Forelimb muscle (tissue), 1 donor: ENCODE results near the gene RHOD. TPM values are rescaled to one million over a fixed set of nuclear protein-coding genes. Genes with fewer than 3 reads are reported as not detected.

Experiments used
- DNase-seq: peaks from one replicate; pipeline ENCODE4 v3.0.0-alpha.2; 2013; ENCODE audit warnings: low read depth
- polyA plus RNA-seq: library from polyadenylated mRNA; unstranded; fragments of 120-200 nt; gene quantifications from one replicate; pipeline ENCODE4 v1.2.1, GENCODE V29; 2013; ENCODE audit not compliant: insufficient read length

Gene RHOD
- polyA plus RNA-seq, 1 donor = 18.5 TPM

- no peak for DNase-seq
Measured at GRCh38 chr11:67059671-67060070, 3.0 kb downstream of the RHOD start.

- DNase-seq = no peak
Measured at GRCh38 chr11:67060111-67060522, 3.5 kb downstream of the RHOD start.

DNA sequence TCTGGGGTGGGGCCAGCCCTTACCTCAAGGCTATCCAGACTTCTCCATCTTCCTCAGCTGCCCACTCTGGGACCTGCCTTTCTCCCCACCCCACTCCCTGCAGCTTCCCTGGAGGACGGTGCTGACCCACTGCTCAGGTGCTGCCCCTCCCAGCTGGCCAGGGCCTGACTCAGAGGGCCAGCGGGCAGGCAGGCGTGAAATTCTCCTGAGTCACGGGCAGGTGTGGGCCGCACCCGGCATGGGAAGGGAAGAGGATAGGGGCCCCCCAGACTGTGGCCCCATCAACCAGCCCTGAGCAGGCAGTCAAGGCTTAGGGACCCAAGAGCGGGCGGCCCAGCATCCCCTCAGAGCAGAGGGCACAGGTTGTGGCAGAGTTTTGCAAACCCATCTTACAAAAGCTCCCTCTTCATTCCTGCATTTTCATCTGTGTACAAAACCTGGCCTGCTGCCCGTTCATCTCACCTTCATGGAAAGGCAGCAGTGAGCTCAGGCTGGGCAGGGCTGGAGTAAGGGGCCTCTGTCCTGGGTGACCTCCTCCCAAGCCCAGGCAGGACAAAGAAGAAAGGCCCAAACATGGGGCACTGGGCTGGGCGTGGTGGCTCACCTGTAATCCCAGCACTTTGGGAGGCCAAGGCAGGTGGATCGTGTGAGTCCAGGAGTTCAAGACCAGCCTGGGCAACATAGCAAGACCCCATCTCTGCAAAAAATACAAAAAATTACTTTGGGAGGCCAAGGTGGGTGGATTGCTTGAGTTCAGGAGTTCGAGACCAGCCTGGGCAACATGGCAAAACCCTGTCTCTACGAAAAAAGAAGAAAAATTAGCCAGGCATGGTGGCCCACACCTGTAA is 6.1 kb downstream of the RHOD start:
- DNase-seq = no peak

GRCh38 chr11:67066333-67066709 is 9.7 kb downstream of the RHOD start:
- DNase-seq = no peak

GRCh38 chr11:67071420-67072284 is 15.0 kb downstream of the RHOD start:
- DNase-seq = no peak

DNA sequence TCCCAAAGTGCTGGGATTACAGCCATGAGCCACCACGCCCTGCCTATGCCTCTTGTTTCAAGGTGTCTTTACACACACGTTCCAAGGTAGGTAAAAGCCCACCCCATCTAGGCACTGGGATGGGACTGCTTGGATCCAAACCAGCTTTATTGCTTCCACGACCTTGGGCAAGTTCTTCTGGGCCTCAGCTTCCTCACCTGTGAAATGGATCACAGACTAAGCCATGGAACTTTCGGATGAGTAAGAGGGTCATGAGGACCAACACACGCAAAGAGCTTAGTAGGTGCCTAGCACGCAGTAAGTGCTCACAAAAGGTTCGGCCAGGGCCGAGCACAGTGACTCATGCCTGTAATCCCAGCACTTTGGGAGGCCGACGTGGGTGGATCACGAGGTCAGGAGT is 15.6 kb downstream of the RHOD start:
- no peak for DNase-seq

- DNase-seq = no peak
Measured at GRCh38 chr11:67073908-67074307, 17.3 kb downstream of the RHOD start.

DNA sequence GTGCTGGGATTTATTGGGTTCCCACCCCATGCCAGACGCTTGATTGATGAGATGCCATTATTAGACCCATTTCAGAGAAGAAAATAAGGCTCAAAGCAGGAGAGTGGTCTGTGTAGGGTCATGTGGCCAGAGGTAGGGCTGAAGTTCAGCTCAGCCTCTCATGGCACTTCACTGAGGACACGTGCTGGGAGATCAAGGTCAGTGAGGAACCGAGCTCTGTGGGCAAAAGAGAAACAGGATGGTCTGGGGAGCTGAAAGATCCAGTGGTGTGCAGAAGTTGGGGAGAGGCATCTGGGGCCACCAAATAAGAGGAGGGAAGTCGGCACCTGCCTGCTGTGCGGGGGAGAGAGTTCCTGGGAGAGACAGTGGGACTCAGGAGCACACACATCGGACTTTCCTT is 19.6 kb downstream of the RHOD start:
- no peak for DNase-seq

DNA sequence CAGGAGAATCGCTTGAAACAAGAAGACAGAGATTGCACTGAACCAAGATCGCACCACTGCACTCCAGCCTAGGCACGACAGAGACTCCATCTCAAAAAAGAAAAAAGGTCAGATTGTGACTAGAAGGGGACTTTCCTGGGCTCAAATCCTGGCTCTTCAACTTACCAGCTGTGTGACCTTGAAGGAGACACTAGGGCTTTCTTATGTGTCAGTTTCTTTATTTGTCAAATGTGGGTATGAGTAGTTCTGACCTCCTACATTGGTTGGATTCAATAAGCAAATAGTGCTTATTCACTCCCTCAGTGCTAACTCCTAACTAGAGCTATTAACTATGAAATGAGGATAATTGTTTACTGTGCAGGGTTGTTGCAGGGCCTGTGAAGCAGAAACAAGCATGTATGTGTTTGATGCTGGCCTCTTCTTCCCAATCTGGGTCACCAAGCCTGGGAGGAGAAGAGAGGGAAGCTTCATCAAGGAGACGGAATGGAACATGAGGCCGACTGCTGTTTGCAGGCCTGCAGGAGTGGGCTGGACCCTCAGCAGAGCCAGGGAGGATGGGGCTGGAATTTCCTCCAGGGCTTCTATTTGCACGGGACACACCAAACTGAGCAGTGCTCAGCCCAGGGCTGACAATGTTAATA is 22.5 kb downstream of the RHOD start:
- DNase-seq = no peak

- DNase-seq = no peak
Measured at GRCh38 chr11:67082071-67082791, 25.6 kb downstream of the RHOD start.

GRCh38 chr11:67083786-67084366 is 27.2 kb downstream of the RHOD start:
- DNase-seq = no peak

- DNase-seq = no peak
Measured at GRCh38 chr11:67085617-67086016, 29.0 kb downstream of the RHOD start.

- DNase-seq = no peak
Measured at GRCh38 chr11:67090717-67091116, 34.1 kb downstream of the RHOD start.

DNA sequence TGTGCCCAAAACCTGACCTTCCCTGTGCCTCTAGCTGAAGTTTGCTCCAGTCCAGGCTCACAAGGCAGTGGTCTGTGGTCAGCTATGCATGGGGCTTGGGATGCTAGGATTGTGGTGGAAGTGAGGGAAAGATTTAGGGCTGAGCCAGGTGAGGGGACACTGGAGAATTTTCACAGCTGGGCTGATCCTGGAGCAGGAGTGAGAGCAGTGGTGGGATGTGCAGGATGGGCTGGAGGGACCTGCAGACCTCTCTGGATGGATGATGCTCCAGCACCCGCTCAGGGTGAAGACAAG is 38.5 kb downstream of the RHOD start:
- DNase-seq = no peak

GRCh38 chr11:67098799-67099429 is 42.3 kb downstream of the RHOD start:
- no peak for DNase-seq

DNA sequence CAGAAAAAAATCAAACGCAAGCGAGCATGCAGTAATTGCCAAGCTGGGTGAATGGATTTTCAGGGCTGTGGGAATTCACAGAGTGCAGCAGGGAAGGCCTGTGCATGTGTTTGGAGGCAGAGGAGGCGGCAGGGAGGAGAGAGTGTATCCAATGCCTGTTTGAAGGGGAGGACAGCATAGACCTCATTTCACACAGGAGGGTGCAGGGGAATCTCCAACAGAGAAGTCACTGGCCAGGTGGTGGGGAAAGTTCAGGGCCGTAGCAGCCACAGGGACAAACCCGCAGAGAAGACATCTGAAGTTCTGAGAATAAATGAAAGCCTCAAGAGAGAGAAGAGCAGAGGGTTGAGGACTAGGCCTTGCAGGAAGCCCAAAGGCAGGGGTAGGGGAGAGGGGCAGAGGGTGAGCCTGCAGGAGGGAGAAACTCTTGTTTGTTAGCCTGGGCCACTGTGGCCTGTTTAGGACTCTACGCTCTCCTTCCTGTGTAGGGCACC is 43.2 kb downstream of the RHOD start:
- no peak for DNase-seq

DNA sequence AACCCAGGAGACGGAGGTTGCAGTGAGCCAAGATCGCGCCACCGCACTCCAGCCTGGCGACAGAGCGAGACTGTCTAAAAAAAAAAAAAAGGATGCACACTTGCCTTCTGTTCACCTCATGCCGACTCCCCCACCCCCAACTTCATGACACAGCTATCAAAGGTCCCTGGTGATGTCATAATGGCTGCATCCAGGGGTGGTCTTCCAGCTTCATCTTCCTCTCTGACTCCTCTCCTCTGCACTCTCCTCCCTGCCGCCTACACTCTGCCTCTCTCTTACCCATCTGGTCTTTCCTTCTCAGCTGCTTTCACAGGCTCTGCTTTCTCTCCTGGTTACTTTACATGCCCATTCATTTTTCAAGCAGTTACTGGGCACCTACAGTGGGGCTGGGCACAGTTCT is 46.0 kb downstream of the RHOD start:
- no peak for DNase-seq

DNA sequence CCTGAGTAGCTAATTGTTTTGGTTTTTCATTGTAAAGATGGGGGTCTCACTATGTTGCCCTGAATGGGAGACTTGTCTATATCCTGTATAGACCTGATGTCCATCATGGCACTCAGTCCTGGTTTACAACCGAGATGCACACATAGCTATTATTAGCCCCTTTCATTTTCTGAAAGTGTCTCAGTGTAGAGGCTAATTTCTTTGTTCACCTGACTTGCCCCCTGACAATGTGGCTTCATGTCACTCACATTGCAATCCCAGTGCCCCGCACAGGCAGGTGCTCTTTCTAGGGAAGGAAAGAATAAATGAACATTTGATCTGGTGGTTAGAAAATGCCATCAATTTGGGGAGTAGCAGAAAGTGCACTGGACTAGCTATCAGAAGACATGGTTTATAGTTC is 49.3 kb downstream of the RHOD start:
- no peak for DNase-seq

GRCh38 chr11:67111261-67111660 is 54.6 kb downstream of the RHOD start:
- no peak for DNase-seq

GRCh38 chr11:67113231-67113721 is 56.6 kb downstream of the RHOD start:
- no peak for DNase-seq
